CD4-positive, alpha-beta T cell treated with Interleukin-15 for 1 hour (primary cell): ENCODE results near the gene DDX11.
"Not testable (repeated sequence)": the region's sequence is repeated elsewhere in the genome, so short reads cannot be mapped to it uniquely, and the experiment has no call there.

ENCODE experiments used
- DNase-seq: peaks from one replicate; pipeline ENCODE4 v3.0.0-alpha.2; 2020

DDX11 gene

DNA sequence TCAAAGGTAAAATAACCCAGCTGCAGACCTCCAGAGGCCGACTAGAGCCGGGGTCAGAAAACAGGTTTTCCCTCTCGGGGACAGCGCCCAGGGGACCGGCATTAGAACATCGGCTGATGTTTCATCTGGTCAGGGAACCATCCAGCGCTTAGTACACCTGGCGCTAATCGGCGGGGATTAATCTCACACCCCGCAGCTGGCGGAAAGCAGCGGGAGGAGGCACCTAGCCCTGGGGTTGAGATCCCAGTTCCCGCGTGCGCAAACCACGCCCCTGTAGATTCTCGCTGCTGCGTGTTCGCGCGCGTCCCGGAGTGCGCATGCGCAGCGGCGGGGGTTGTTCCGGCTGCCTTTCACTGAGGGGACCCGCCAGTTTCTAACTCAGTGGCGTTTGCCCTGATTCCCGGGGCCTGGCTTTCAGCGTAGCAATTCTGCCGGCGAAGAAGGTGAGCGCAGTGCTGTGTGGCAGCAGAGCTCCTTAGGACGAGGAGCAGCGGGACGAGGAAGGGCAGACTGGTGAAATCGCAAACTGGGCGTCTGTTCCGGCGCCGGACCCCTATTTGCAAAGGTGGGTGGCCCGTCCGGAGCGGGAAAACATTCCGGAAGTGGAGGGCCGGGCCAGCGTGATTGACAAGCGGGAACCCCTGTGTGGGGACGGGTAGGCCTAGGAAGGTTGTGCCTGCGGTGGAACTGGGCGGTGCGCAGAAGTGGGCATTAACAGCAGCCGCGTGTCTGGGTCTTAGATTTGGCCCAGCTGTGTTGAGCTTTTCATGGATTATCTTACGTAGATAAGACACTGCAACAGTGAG, at the start of gene DDX11:
DDX11 (plus strand) TSS at position 334 of the 806 bp plus-strand sequence. CDS start 4,534 bp downstream, outside the sequence.
- DNase-seq, result peak; percentile 92

DNA sequence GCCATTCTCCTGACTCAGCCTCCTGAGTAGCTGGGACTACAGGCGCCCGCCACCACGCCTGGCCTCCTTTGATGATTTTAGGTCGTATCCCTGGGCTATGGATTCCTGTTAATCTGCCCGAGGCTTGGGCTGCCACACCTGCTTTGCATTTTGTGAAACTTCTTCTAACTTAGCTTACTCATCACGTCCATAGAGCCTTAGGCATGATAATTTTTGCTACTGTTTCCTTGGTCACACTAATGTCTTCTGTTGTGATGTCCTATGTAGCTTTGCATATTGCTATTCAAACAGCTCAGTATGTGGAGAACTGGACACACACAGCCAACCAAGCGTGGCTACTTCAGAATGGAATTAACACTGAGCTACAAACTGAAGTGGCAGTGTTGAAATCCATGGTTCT, 47.5 kb upstream of the DDX11 start:
- no peak for DNase-seq

DNA sequence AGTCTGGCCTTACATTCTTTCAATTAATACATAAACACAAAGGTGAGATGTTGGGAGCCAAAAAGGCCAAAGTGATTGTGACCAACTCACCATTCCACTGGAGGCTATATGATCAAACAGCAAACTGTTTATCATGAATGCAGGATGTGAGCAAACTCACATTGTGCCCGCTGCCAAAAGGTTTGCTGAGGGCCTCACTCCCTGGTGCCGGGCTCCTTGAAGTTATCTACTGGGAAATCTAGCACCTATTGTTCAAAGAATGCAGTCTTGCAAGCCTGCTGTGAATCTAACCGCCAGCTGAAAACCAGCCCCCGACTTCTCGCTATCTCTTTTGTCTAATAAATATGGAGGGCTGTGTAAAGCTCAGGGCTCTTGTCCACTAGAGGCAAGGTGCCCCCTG, 46.7 kb upstream of the DDX11 start:
- not testable (repeated sequence) for DNase-seq

DNA sequence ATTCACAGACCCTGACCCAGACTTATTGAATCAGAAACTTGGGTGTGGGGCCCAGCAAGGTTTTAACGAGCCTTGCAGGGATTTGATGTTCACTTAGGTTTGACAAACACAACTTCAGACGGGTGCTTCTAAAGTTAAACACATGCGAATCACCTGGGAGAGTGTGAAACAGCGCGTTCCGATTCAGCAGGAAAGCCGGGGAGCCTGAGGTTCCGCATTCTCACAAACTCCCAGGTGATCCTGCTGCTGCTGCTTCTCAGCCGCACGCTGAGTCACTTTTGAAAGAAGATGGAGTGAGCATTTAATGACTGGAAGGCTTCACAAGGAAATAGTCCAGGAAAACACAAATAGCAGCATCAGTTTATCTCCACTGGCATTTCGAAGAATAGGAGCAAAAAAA, 44.2 kb upstream of the DDX11 start:
- DNase-seq, result no peak

DNA sequence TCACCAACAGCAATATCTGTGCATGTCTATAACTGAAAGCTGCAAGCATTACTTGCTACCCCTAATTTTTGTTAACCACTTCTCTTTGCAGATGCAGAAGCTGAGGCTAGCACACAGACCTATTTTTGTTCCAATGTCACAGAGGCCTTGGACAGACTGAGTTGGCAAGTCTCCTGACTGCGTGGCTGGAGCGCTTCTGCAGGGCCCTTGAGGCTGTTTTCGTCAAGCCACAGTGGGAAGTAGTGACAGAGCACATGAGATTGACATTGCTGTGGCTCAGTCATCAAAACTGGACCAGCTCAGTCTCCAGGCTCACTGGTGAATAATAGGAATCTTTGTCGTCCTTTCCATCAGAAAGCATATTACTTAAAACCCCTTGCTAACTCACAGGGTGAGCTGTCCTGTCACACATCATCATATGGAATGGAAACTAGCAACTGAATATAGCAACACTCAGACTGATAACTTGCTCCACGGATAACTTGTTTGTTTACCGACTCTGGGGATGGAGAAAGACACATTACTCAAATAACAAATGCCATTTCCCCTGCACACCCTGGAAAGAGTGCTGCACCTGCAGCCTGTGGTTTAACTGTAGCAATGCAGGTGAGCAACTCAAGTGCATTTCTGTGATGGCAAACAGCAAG, 43.6 kb upstream of the DDX11 start:
- no peak for DNase-seq

DNA sequence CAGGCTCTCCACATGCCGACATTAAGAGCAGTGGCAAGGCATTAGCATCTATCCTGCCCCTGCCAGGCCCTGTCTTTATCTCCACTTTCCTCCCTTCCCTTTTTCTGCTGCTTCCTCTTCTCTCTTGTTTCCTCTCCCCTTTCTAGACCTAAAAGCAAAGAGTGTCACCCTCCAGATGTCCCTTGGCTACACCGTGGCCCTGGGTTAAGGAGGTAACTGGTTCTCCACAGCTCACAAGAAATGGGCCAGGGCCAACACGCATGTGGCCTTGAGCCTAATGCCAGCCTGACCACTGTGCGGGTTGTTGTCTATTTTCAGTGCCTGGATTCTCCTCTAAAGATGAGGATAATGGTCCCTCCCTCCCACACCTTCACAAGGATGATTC, 41.7 kb upstream of the DDX11 start:
- no peak for DNase-seq

DNA sequence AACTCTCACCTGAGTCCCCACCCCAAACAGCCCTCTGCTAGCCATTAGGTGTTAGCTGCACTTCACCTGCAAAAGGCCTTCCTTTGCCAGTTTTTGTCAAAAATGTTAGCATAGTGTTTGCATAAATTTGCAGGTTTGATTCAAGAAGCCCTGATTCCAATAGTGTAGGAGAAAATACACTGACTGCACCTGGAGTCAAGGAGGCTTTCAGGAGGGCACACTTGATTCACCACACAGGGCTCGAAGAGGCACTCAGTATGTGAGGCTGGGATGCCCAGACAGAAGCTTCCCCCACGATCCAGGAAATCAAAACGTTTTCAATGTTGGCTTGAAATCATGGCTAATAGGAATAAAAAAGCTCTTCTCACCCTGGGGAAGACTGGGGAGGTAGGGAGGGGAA, 40.5 kb upstream of the DDX11 start:
- DNase-seq, result no peak

DNA sequence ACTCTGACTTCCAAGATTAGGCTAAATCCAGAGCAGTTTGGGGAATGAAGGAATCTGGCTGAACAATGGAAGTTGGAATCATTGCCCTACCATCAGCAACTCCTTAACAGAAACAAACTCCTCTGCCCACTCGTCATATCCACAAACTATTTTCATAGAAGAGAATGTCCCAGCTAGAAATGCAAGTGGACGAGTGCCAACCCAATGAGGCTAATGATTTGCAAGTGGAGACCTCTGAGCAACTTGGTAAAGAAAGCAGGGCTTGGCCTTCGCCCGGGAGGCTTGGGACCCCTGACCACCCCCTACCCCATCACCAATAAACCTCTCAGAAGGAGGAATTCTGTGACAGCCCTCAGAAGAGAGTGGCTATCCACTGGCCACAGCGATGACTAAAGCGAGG, 40.0 kb upstream of the DDX11 start:
- no peak for DNase-seq

DNA sequence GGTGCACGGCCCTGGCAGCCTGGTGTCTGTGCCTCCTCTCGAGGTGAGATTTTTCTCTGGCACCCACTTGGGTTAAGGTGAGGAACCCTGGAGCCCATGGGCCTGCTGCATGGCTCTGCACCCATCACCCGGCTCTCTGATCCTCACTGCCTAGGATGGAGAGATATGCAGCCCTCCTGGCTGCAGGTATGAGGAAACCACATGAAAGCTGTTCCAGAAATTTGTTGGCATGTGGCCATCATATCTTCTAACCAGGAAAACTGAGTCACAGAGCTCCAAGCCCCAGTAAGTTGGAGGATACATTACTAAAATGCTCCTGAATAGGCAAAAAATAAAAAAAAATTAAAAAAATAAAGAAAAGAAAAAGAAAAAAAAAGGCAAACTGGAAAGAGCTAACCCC, 39.3 kb upstream of the DDX11 start:
- no peak for DNase-seq

DNA sequence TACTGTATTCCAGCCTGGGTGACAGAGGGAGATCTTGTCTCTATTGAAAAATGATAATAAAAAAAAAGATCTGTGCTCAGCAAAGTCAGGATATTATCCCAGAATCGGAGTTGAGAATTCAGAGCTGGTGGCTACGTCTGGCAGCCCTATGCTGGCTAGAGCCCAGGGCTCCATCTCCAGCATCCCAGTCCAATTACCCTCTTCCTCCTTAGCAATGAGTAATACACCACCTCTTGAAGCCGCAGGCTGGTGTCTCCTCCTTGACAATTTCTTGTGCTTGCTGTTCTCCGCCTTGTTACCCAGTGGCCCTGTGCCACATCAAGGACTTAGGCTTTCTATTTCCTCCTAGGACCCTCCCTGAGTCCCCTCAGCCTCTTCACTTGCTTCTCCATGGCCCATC, 38.4 kb upstream of the DDX11 start:
- no peak for DNase-seq

DNA sequence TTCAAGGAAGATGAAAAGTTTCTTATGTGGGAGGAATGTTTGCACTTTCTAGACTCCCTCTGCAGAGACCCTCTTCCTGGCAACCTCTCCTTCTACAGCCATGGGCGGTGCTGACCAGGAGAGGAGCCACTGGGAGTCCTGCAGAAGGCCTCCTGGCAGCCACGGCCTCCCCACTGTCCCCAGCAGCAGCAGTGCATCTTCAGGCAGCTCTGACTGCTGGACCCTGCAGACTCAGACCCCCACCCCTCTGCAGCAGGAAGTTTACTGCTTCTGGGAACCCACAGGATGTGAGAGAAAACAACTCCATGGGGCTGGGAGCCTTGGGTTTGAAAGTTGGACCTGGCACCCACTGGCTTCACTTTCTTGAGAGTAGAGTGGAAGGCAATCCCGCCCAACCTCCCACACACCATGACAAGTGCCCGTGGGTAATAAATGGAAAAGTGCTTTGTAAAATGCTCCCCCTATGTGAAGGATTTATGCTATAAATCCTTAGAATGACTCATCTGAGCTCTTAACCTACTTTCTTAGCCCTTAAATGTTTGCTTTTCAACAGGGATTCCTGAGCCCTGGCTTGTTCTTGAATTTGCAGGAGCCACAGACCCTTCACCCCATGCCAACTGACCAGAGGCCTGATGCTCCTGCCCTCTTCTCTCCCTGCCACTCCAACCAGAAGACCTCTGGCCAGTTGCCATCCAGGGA, 37.5 kb upstream of the DDX11 start:
- no peak for DNase-seq

DNA sequence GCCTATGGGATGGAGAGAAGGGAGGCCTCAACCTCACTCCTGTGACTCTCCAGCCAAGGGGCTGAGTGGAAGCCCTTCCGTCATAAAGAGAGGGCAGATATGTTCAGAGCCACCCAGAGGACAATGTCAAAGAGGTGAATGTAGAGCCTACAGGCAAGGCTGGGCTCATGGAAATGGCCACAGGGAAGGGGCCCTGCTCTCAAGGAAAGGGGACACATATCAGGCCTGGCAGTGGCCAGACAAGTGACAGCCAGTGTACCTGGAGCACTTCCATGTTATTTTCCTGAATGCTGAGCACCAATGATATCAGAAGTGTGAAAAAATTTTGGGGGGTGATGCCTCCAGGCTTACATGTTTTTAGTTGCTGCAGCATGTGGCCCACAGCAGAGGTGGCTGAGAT, 36.6 kb upstream of the DDX11 start:
- DNase-seq, result no peak

DNA sequence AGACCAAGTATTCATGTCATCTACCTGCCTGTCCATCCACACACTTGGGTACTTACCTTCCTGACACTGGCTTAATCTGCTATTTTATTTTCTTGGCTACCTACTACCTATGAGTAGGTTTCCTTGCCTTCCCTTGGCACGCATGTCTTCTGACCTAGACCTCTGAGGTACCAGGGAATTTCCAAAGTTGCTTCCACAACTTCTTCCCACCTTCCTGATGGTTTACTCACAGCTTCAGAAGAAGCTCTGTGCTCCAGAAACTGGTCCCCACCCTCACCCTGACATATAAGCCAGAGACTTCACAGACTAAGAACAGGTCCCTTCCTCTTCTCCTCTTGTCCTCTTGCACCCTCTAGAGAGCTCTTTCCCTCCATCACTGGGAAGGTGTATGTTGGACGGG, 35.7 kb upstream of the DDX11 start:
- DNase-seq, result no peak

DNA sequence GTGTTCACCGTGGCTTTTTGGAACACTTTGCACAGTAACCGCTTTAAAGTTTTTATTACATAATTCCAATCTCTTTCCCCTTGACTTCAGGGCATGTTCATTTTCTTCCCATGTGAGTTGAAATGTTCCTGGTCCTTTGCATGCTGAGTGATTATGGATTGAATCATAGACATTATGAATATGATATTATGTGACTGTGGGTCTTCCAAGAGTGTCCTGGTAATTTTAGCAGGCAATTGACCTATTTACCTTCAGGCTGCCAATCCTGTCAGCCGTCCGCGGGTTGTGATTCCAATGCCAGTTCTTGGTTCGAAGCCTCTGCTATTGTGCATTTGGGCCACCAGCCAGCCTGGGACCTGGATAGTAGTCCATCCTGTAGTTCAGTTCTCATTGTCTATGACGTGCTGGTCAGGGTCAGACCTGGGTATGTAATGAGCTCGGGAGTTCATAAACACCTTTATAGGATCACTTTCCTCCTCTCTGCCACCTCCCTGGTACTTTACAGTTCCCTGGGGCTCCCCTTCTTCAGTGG, 32.6 kb upstream of the DDX11 start:
- no peak for DNase-seq

DNA sequence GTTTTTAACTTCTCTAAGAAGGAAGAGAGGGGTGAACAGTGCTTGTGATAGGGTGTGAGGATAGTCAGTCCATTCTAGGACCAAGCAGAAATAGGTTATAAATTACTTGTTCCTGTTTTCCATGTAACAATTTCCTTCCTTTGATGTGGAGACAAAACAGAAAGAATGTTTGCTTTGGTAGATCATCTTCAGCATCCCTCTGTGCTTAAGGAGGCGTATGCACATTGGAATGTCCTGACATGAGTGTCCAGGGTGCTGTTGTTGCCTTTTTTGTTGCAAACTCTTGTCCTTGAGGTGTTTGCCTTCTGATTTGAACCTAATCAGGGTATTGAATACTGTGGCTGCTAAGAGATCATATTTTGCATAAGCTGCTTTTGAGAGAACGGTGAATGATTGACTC, 23.5 kb upstream of the DDX11 start:
- DNase-seq, result not testable (repeated sequence)

DNA sequence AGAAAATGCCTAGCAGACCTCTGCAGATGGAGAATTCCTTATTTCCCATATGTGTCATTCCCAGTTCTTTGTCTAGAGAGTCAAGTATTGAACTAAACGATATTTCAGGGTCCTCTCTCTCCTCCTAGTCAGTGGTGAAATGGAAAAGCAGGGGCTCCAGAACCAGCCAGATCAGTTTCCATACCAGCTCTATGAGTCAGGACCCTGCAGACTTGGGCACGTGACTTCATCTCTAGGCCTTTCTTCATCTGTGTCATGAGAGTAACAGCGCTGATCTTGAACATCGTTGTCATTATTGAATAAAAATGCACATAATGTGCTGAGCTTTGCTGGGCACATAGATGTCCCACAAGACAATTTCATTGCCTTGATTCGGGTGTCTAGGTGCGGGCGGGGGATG, 23.1 kb upstream of the DDX11 start:
- DNase-seq, result not testable (repeated sequence)

DNA sequence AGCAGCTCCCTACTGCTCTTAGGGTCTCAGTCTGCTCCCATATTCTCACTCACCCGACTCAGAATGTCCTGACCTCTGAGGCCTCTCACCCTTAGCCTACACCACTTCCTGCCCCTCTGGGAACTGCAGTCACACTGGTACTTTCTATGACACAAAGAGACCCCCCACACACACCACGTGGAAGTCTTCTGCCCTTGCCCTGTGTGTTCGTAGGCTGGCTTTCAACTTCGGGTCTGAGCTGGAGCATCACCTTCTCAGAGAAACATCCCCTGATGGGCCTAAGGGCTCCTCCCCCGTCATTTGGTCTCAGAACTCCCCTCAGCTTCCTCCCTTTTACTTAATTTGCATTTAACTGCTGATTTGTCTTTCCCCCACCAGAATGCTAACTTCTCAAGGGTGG, 22.0 kb upstream of the DDX11 start:
- not testable (repeated sequence) for DNase-seq

DNA sequence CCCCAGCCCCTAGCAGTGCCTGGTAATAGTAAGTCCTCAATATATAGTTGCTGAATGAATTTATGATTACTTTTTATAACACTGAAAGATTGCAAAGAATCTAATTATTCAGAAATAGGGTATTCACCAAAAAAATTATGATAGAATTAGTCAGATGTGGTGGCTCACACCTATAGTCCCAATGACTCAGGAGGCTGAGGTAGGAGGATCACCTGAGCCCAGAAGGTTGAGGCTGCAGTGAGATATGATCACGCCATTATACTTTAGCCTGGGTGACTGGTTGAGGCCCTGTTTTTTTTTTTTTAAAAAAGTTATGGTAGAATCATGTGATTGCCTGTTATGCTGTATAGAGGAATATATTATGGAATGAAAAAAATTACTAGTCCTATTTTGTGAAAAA, 21.5 kb upstream of the DDX11 start:
- not testable (repeated sequence) for DNase-seq

DNA sequence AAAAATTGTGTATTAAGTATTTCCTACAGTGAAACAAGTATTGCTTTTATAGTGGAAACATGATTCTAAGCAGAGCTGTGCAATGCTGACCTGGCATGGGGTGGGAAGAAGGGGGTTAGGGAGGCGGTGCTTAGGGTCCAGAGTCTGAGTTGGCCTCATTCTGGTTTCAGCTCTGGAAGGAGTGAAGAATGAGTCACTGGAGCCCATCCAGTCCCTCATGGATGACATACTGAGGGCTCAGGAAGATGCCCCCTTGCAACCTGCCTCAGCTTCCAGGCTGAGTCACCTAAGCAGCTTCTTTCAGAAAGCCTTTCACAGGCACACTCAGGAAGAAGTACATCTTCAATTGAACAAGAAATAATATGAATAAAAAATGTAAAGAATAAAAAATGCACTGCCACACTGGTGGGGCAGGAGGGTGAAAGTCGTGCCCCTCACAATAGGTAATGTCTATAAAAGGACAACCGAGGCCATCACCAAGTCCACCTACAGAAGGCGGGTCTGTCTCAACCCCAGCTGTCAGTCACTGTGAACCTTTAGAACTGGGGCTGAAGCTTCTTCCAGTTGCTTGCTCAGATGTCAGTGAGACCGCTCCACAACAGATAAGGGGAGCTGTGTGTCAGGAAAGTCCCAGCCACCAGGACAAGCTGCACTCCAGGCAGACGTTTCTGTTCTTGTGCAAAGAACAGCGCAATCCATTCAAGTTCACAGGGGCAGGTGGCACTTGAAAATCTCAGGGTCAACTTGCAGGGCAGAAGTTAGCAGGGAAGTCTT, 20.8 kb upstream of the DDX11 start:
- not testable (repeated sequence) for DNase-seq

DNA sequence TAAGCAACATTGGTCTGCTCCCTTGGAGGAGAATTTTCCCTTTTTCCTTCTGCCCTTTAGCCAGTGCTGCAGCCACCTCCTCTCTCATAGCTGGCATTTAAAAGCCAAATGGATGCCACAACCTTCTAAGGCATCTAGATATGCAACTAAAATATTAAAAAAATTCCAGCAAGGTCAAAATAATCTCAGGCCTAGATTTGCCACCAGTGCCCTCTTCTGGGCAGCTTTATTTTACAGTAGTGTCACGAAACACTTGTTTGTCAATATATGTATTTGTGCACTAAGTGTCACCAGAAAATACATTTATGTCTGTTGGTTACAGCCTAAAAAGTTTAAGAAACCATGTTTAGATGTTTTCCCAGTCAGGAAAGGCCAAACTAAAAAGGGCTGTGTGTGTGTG, 19.7 kb upstream of the DDX11 start:
- DNase-seq, result not testable (repeated sequence)

DNA sequence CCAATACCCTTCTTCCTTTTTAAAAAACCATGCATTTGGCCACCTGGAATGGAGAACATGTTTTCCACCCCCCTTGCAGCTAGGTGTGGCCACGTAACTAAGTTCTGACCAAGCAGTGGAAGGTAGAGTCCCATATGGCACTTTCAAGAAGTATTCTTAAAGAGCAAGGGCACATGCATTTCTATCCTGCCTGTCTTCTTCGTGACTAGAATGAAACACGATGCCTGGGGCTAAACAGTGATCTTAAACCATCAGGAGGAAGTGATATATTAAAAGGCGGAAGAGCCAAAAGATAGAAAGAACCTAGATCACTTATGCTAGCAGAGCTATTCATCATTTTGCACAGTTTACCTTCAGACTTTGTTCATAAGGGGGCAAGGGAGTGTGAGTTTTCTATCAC, 16.0 kb upstream of the DDX11 start:
- no peak for DNase-seq

DNA sequence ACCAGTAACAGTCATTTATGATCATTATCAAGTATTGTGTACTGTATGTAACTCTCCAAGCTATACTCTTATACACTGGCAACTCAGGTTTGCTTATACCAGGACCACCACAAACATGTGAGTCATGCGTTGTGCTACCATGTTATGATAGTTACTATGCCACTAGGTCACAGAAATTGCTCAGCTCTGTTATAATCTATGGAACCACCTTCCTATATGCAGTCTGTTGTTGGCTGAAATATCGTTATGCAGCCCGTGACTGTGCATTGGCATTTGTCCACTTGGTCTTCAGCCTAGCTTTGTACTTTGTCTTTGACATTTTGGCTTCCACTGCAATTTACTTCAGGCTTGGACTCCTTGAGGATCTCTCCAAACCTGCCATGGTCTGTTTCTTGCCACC, 7.5 kb upstream of the DDX11 start:
- not testable (repeated sequence) for DNase-seq

DNA sequence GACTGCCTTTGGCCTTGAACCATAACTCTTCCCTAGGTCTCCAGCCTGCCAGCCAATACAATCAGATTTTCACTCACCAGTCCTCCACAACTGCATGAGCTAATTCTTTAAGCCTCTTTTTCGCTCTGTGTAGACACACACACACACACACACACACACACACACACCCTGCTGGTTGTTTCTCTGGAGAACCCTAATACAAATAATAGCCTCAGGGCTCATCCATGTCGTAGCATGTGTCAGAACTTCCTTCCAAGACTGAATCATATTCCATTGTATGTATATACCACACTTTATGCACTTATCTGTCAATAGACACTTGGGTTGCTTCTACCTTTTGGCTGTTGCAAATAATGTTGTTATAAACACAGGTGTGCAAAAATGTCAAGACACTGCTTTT, 6.0 kb upstream of the DDX11 start:
- DNase-seq, result not testable (repeated sequence)
